MM.1S (cell line): Measurements from ENCODE around the gene XRCC5.

Experiments used
- CTCF ChIP-seq: fragments of 300-600 bp; sonication (generic); IDR thresholded peaks from 2 replicates; pipeline ENCODE4 v1.5.1; 2016; ENCODE audit warnings: antibody characterized with exemption, low read length, mixed read lengths
- EZH2 ChIP-seq: fragments of 300-600 bp; sonication (generic); optimal IDR thresholded peaks from 2 replicates; pipeline ENCODE3; 2017; ENCODE audit warnings: low read depth, mild to moderate bottlenecking, antibody characterized with exemption, low read length, mixed read lengths
- EZH2phosphoT487 ChIP-seq: fragments of 300-600 bp; sonication (generic); IDR thresholded peaks from 2 replicates; pipeline ENCODE4 v1.6.1; 2018; ENCODE audit warnings: antibody characterized with exemption, low read length

- TF ChIP-seq CTCF = no peak
- TF ChIP-seq EZH2 = no peak
- TF ChIP-seq EZH2phosphoT487 = no peak
Measured at GRCh38 chr2:216206041-216206703, 97.0 kb downstream of the XRCC5 start.
